ENCODE data around the gene CTSH.
A peak's percentile ranks its signal among the peaks of the same experiment; 100 is the strongest.
"Not testable (repeated sequence)": the region's sequence is repeated elsewhere in the genome, so short reads cannot be mapped to it uniquely, and the experiment has no call there.

The CTSH gene

GRCh38 chr15:78893538-78893937 is 51.3 kb downstream of the CTSH start:
- DNase-seq (ENCODE audit: low read depth in 4 of 4, low spot score in 1 of 4), result no peak

GRCh38 chr15:78889000-78889399 is 55.8 kb downstream of the CTSH start:
- no peak for DNase-seq (ENCODE audit: low read depth in 4 of 4, low spot score in 1 of 4)

GRCh38 chr15:78881681-78882080 is 63.2 kb downstream of the CTSH start:
- no peak for DNase-seq (ENCODE audit: low read depth in 4 of 4, low spot score in 1 of 4)

- no peak for DNase-seq (ENCODE audit: low read depth in 4 of 4, low spot score in 1 of 4)
Observed at GRCh38 chr15:78880813-78881212, 64.0 kb downstream of the CTSH start.

- DNase-seq (ENCODE audit: low read depth in 4 of 4, low spot score in 1 of 4), result no peak
Observed at GRCh38 chr15:78880242-78880533, 64.7 kb downstream of the CTSH start.

- no peak for DNase-seq (ENCODE audit: low read depth in 4 of 4, low spot score in 1 of 4)
Observed at GRCh38 chr15:78879517-78880241, 65.2 kb downstream of the CTSH start.

- DNase-seq (ENCODE audit: low read depth in 4 of 4, low spot score in 1 of 4), result no peak
Observed at GRCh38 chr15:78878356-78878755, 66.5 kb downstream of the CTSH start.

- not testable (repeated sequence) for DNase-seq (ENCODE audit: low read depth in 4 of 4, low spot score in 1 of 4)
Observed at GRCh38 chr15:78876954-78877353, 67.9 kb downstream of the CTSH start.

GRCh38 chr15:78875107-78875914 is 69.5 kb downstream of the CTSH start:
- DNase-seq (ENCODE audit: low read depth in 4 of 4, low spot score in 1 of 4), result no peak

GRCh38 chr15:78873793-78874765 is 70.8 kb downstream of the CTSH start:
- DNase-seq (ENCODE audit: low read depth in 4 of 4, low spot score in 1 of 4), result peak in 1 of 4 experiments; percentile 14

GRCh38 chr15:78872972-78873792 is 71.7 kb downstream of the CTSH start:
- DNase-seq (ENCODE audit: low read depth in 4 of 4, low spot score in 1 of 4), result peak; percentile 71 to 87 (median 79)

- peak; percentile 82 to 94 (median 88) for DNase-seq (ENCODE audit: low read depth in 4 of 4, low spot score in 1 of 4)
Observed at GRCh38 chr15:78872155-78872971, 72.5 kb downstream of the CTSH start, which contains the start of gene MORF4L1. Gene MORF4L1, plus strand, starts transcription at chr15:78872890. Its CDS starts 128 bp downstream, at chr15:78873018.

- DNase-seq (ENCODE audit: low read depth in 4 of 4, low spot score in 1 of 4), result not testable (repeated sequence)
Observed at GRCh38 chr15:78871483-78872127, 73.2 kb downstream of the CTSH start.

All from stimulated activated CD4-positive, alpha-beta T cell treated with anti-CD3 and anti-CD28 coated beads, Interleukin-1b, Interleukin-23, amount 100 ng/mL, for 24 hours (primary cell).